Left lung (tissue), 10 donors: Measurements from ENCODE around the gene FARP1. TPM values are rescaled to one million over a fixed set of nuclear protein-coding genes. Genes with fewer than 3 reads are reported as not detected.

Experiments used
- ATAC-seq: fragments of 200-7000 bp; cut with Tn5 transposase; one replicate; pipeline ENCODE4 v1.9.1; 2020; ENCODE audit warnings: moderate library complexity
- DNase-seq, 4 donors: peaks; one replicate each; pipeline ENCODE4 v3.0.0-alpha.2; 2013 to 2020
- H3K27ac ChIP-seq, 2 donors: fragments of 200-600 bp; sonication (generic) in 1 of 2; one replicate each; pipeline versions ENCODE4 v1.5.0 to v1.8.0; 2020 to 2021
- H3K27me3 ChIP-seq, 2 donors: fragments of 200-600 bp; sonication (generic) in 1 of 2; one replicate each; pipeline versions ENCODE4 v1.5.0 to v1.8.0; 2020 to 2021
- H3K36me3 ChIP-seq, 2 donors: fragments of 200-600 bp; sonication (generic) in 1 of 2; one replicate each; pipeline versions ENCODE4 v1.5.0 to v1.8.0; 2020 to 2021
- H3K4me1 ChIP-seq, 2 donors: fragments of 200-600 bp; one replicate each; pipeline ENCODE4 v1.8.0; 2021
- H3K4me3 ChIP-seq, 2 donors: fragments of 200-600 bp; sonication (generic) in 1 of 2; one replicate each; pipeline versions ENCODE4 v1.5.0 to v1.8.0; 2020 to 2021; ENCODE audit warnings: mild to moderate bottlenecking in 1 of 2
- H3K9me3 ChIP-seq, 2 donors: fragments of 200-600 bp; sonication (generic) in 1 of 2; one replicate each; pipeline versions ENCODE4 v1.5.0 to v1.8.0; 2020 to 2021
- intact Hi-C, 2 donors: fragments of 100-400 bp; cut with DNase I; formaldehyde crosslinking; loops; one replicate each; pipeline versions ENCODE4 v1.11.2 to v1.14.2; 2022
- polyA plus RNA-seq, 6 donors: library from polyadenylated mRNA; unstranded; fragments of 120-200 nt; gene quantifications; one replicate each; pipeline ENCODE4 v1.2.1, GENCODE V29; 2013; ENCODE audit not compliant: insufficient read length in 6 of 6
- total RNA-seq, 2 donors: library from RNA; stranded (reverse); fragmentation: NEBNext Ultra II Directional; extraction: Animal tissue kit (Norgen Biotek cat#: 25700); gene quantifications; one replicate each; pipeline ENCODE4 v1.2.1, GENCODE V29; 2021
- TF ChIP-seq, protein P1 (sequence below), 2 donors: fragments of 200-600 bp; sonication (generic) in 1 of 2; IDR thresholded peaks; one replicate each; pipeline versions ENCODE4 v1.5.0 to v1.8.0; 2021; ENCODE audit warnings: antibody characterized with exemption in 2 of 2
- donor health status: DM: no; HTN: yes; CAD: no.
- donor health status: DM: no; HTN: no; CAD: no.

FARP1 gene
- total and polyA plus RNA-seq, 8 donors: 78.9 to 142 (median 132) TPM

DNA sequence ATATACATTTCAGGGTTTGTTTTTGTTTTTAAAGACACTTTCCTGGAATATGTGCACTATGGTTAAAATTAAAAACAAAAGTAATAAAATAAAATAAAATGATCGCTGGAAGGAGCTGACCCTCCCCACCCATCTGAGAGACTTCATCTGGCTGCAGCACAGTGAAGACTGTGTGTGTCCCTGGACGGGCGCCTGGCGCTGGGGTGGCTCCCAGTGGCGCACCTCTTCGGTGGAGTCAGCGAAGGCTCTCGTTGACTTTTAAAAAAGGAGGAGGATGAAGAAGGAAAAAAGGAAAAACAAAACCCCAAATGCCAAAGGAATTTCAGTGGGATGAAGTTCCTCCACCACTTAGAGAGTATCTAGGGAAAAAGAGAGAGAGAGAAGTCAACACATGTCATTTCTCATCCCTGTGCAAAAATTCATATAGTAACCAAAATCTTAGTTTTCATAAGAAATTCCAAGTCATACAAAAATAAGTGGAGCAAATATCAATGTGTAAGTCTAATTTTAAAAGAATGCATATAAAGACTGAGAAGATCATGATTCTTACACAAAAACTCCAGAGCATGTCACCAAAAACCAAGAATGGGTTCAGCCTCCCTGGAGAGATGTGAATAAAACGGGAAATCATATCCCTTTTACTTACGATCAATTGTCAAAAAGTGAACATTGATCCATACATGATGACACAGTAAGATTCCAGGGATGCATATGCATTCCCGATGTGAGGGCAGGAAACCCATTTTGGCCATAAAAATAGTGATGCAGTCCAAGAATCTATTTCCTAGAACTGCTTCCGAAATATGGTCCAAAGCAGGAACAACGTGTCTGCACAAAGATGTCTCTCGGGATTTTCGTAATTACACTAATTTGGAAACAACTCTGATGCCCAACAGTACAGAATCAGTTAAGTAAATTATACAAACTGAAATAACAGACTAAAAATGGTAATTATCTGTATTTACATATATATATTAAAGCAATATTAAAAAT is 310.3 kb downstream of the FARP1 start:
- intact Hi-C loops: no loop called here
- TF ChIP-seq, protein P1, sequence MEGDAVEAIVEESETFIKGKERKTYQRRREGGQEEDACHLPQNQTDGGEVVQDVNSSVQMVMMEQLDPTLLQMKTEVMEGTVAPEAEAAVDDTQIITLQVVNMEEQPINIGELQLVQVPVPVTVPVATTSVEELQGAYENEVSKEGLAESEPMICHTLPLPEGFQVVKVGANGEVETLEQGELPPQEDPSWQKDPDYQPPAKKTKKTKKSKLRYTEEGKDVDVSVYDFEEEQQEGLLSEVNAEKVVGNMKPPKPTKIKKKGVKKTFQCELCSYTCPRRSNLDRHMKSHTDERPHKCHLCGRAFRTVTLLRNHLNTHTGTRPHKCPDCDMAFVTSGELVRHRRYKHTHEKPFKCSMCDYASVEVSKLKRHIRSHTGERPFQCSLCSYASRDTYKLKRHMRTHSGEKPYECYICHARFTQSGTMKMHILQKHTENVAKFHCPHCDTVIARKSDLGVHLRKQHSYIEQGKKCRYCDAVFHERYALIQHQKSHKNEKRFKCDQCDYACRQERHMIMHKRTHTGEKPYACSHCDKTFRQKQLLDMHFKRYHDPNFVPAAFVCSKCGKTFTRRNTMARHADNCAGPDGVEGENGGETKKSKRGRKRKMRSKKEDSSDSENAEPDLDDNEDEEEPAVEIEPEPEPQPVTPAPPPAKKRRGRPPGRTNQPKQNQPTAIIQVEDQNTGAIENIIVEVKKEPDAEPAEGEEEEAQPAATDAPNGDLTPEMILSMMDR (IDR thresholded peaks at IDR 0.05): no peak
- Histone ChIP-seq H3K9me3 (no peaks in the 10 kb centered on the region), H3K4me1 (peaks cover 6% of the 10 kb centered on the region in 2 donors), H3K36me3 (peaks cover 0 to 85% of the 10 kb centered on the region in 2 donors), H3K27me3 (no peaks in the 10 kb centered on the region), H3K27ac (no peak overlapping the region), H3K4me3 (no peak overlapping the region)
- ATAC-seq (no peak), DNase-seq (no peak)

DNA sequence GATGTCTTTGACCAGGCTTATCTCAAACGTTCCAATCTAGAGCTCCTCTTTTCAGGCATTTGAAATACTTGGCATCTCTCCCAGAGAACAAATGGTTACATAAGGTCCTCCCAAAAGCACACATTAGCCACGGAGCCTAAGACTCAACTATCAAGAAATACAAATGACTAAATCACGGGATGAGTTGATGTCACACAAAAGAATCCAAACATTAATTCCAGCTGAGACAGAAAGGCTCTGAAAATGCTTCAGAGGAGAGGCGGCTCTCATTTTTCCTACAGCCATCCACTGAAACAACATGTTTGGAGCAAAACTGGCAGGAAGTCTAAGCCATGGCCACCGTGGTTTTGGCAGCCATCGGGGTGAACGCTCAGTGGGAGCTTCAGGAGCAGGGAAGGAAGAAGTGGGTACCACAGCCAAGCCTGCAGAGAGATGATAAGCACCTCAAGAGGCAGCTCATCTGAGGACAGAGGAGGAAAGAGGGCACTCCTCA is 311.5 kb downstream of the FARP1 start:
- Histone ChIP-seq H3K27ac (peak overlapping the region in 1 of 2 donors; percentile 13), H3K4me3 (no peak overlapping the region), H3K36me3 (peaks cover 0 to 87% of the 10 kb centered on the region in 2 donors), H3K4me1 (peaks cover 6% of the 10 kb centered on the region in 2 donors), H3K27me3 (no peaks in the 10 kb centered on the region), H3K9me3 (no peaks in the 10 kb centered on the region)
- ATAC-seq (peak; percentile 59), DNase-seq (peak in 2 of 4 donors; percentile 32 to 61)
- intact Hi-C loops: no loop called here
- TF ChIP-seq, protein P1 (IDR thresholded peaks at IDR 0.05): no peak

DNA sequence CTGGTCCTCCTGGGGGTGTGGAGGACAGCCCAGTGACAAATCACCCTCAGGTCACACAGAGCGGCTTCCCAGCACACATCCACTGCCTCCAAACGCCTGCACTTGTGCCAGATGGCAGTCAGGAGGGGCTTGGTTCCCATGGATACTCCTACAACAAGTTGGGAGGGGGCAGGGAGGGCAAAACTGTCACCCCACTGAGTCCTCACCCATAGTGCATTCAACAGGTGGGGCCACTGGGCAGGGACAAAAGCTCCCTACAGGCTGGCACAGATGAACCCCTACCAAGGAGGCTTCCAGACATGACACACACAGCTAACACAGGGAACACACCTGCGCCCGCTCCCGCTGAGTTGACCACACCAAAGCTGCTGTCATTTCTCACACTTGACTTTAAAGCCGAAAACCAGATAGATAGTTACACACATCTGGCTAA is 313.5 kb downstream of the FARP1 start:
- no peaks in the 10 kb centered on the region for H3K27me3 ChIP-seq
- no peak overlapping the region for H3K4me3 ChIP-seq
- TF ChIP-seq, protein P1 (IDR thresholded peaks at IDR 0.05): no peak
- DNase-seq (no peak), ATAC-seq (no peak)
- peaks cover 6% of the 10 kb centered on the region in 2 donors for H3K4me1 ChIP-seq
- H3K36me3 ChIP-seq: peaks cover 0 to 96% of the 10 kb centered on the region in 2 donors
- no peaks in the 10 kb centered on the region for H3K9me3 ChIP-seq
- intact Hi-C loops: no loop called here
- H3K27ac ChIP-seq: no peak overlapping the region

DNA sequence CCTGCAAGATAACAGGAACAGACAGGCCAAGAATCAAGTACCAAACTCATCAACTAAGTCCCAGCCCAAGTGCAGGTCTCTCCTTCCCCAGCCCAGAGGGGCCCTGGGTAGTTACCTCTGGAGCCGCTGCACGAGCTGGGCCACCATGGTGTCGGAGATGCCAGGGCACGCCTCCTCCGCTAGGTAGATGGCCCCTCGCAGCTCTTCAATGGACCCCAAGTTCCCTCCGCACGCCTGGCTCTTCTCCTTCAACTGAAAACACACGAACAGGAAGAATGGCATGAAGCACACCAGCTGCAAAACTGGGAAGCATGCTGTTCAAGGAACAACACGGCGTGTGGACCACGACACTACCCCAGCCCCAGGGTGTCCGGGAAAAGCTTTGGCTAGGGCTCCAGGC is 314.2 kb downstream of the FARP1 start:
- peaks cover 0 to 96% of the 10 kb centered on the region in 2 donors for H3K36me3 ChIP-seq
- no peaks in the 10 kb centered on the region for H3K9me3 ChIP-seq
- H3K4me3 ChIP-seq: no peak overlapping the region
- DNase-seq: no peak
- H3K4me1 ChIP-seq: peaks cover 6% of the 10 kb centered on the region in 2 donors
- TF ChIP-seq, protein P1 (IDR thresholded peaks at IDR 0.05): no peak
- H3K27ac ChIP-seq: no peak overlapping the region
- intact Hi-C loops: no loop called here
- no peak for ATAC-seq
- H3K27me3 ChIP-seq: no peaks in the 10 kb centered on the region

DNA sequence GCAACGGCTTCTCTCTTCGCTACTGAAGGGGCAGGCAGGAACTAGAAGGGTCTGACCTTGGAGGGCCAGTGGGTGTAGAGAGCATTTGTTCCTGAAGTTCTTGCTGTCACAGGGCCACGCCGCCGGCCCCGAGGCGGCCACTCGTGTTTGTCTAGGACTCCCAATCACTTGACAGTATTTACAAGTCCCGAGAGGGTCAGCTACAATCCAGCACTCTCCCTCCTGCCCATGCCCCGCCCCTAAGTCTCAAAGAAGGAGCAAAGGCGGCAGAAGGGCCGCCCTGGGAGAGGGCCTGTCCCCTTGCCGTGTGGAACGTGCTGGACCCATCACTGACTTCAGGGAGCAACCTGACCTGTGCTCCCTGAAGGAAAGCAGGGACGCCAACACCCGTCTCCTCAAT is 315.5 kb downstream of the FARP1 start:
- no peaks in the 10 kb centered on the region for H3K27me3 ChIP-seq
- no peak overlapping the region for H3K4me3 ChIP-seq
- peak overlapping the region in 1 of 2 donors; percentile 4 for H3K27ac ChIP-seq
- no peaks in the 10 kb centered on the region for H3K9me3 ChIP-seq
- H3K36me3 ChIP-seq: peaks cover 0 to 96% of the 10 kb centered on the region in 2 donors
- TF ChIP-seq, protein P1 (IDR thresholded peaks at IDR 0.05): no peak
- DNase-seq: peak in 1 of 4 donors; percentile 44
- intact Hi-C loops: no loop called here
- peak; percentile 74 for ATAC-seq
- peaks cover 6% of the 10 kb centered on the region in 2 donors for H3K4me1 ChIP-seq
